Measurements from ENCODE around the gene TIRAP.

TIRAP gene

GRCh38 chr11:126310200-126310991 lies 27.5 kb downstream of the TIRAP start:
- peaks cover 87% of the 10 kb centered on the region for H3K4me1 ChIP-seq (ENCODE audit: low read depth, poor library complexity, severe bottlenecking)
- peaks cover 5% of the 10 kb centered on the region; the same call in 1 of the 2 replicates for H3K79me2 ChIP-seq (ENCODE audit: insufficient read depth, low read depth)
- H3K4me3 ChIP-seq (IDR thresholded peaks at IDR 0.05; ENCODE audit: insufficient read depth, low read depth, low read length) = no peak overlapping the region
- peak; percentile 84 for TF ChIP-seq CTCF (conservative IDR thresholded peaks at IDR 0.05; ENCODE audit: low read depth, low read length)
- no peak overlapping the region; the same call in 1 of the 2 replicates for H3K9ac ChIP-seq
- no peaks in the 10 kb centered on the region for H3K36me3 ChIP-seq (ENCODE audit: insufficient read depth)
- peak overlapping the region; percentile 55 for H3K4me2 ChIP-seq
- H3K27me3 ChIP-seq (ENCODE audit: insufficient read depth, low read depth) = no peaks in the 10 kb centered on the region
- no peak overlapping the region for H2AFZ ChIP-seq (ENCODE audit: low read depth)
- H3K27ac ChIP-seq = peak overlapping the region; percentile 61; the same call in 1 of the 2 replicates
- no peaks in the 10 kb centered on the region for H4K20me1 ChIP-seq (ENCODE audit: insufficient read depth)

- Histone ChIP-seq H3K79me2 (ENCODE audit: insufficient read depth, low read depth) (no peaks in the 10 kb centered on the region), H3K9ac (no peak overlapping the region; the same call in 1 of the 2 replicates)
Measured at GRCh38 chr11:126310992-126311310, 28.1 kb downstream of the TIRAP start.

GRCh38 chr11:126311401-126312291 lies 28.8 kb downstream of the TIRAP start:
- Histone ChIP-seq H3K27ac (peak overlapping the region; percentile 61), H3K4me1 (ENCODE audit: low read depth, poor library complexity, severe bottlenecking) (peaks cover 83% of the 10 kb centered on the region), H3K79me2 (ENCODE audit: insufficient read depth, low read depth) (no peaks in the 10 kb centered on the region; the same call in 1 of the 2 replicates), H4K20me1 (ENCODE audit: insufficient read depth) (no peaks in the 10 kb centered on the region), H3K4me2 (peak overlapping the region; percentile 55), H3K27me3 (ENCODE audit: insufficient read depth, low read depth) (no peaks in the 10 kb centered on the region), H3K9ac (no peak overlapping the region; the same call in 1 of the 2 replicates), H2AFZ (ENCODE audit: low read depth) (no peak overlapping the region), H3K36me3 (ENCODE audit: insufficient read depth) (no peaks in the 10 kb centered on the region), H3K4me3 (IDR thresholded peaks at IDR 0.05; ENCODE audit: insufficient read depth, low read depth, low read length) (no peak overlapping the region)
- TF ChIP-seq CTCF (conservative IDR thresholded peaks at IDR 0.05; ENCODE audit: low read depth, low read length) = no peak

More at GRCh38 chr11:126310992-126311310, 28.1 kb downstream of the TIRAP start:
- H3K27me3 ChIP-seq (ENCODE audit: insufficient read depth, low read depth) = no peaks in the 10 kb centered on the region
- no peak overlapping the region for H2AFZ ChIP-seq (ENCODE audit: low read depth)
- H3K4me1 ChIP-seq (ENCODE audit: low read depth, poor library complexity, severe bottlenecking) = peaks cover 83% of the 10 kb centered on the region
- H3K27ac ChIP-seq = peak overlapping the region; percentile 61; the same call in 1 of the 2 replicates
- TF ChIP-seq CTCF (conservative IDR thresholded peaks at IDR 0.05; ENCODE audit: low read depth, low read length) = no peak
- no peaks in the 10 kb centered on the region for H4K20me1 ChIP-seq (ENCODE audit: insufficient read depth)
- no peaks in the 10 kb centered on the region for H3K36me3 ChIP-seq (ENCODE audit: insufficient read depth)
- H3K4me2 ChIP-seq = peak overlapping the region; percentile 55
- H3K4me3 ChIP-seq (IDR thresholded peaks at IDR 0.05; ENCODE audit: insufficient read depth, low read depth, low read length) = no peak overlapping the region

GRCh38 chr11:126312961-126313360 lies 30.1 kb downstream of the TIRAP start:
- Histone ChIP-seq H3K36me3 (ENCODE audit: insufficient read depth) (no peaks in the 10 kb centered on the region), H2AFZ (ENCODE audit: low read depth) (no peak overlapping the region), H3K27me3 (ENCODE audit: insufficient read depth, low read depth) (no peaks in the 10 kb centered on the region), H3K9ac (no peak overlapping the region), H4K20me1 (ENCODE audit: insufficient read depth) (no peaks in the 10 kb centered on the region), H3K27ac (peak overlapping the region; percentile 61; the same call in 1 of the 2 replicates), H3K4me2 (peak overlapping the region; percentile 37), H3K4me3 (IDR thresholded peaks at IDR 0.05; ENCODE audit: insufficient read depth, low read depth, low read length) (no peak overlapping the region), H3K4me1 (ENCODE audit: low read depth, poor library complexity, severe bottlenecking) (peaks cover 80% of the 10 kb centered on the region), H3K79me2 (ENCODE audit: insufficient read depth, low read depth) (no peaks in the 10 kb centered on the region; the same call in 1 of the 2 replicates)
- TF ChIP-seq CTCF (conservative IDR thresholded peaks at IDR 0.05; ENCODE audit: low read depth, low read length) = no peak

Measured in KMS-11 (cell line).